HTR-8/SVneo (cell line): ENCODE results near the gene ARHGEF10L.
"Not testable (repeated sequence)": the region's sequence is repeated elsewhere in the genome, so short reads cannot be mapped to it uniquely, and the experiment has no call there.

ENCODE experiments used
- DNase-seq: peaks from one replicate; pipeline ENCODE4 v3.0.0; 2011; ENCODE audit warnings: low spot score, mixed read lengths; ENCODE audit not compliant: insufficient read length
- FAIRE-seq: peaks from 2 replicates; lab custom pipeline; 2011; peaks lifted over from hg19 to GRCh38; lab: Jason Lieb, UNC

The ARHGEF10L gene, protein sequence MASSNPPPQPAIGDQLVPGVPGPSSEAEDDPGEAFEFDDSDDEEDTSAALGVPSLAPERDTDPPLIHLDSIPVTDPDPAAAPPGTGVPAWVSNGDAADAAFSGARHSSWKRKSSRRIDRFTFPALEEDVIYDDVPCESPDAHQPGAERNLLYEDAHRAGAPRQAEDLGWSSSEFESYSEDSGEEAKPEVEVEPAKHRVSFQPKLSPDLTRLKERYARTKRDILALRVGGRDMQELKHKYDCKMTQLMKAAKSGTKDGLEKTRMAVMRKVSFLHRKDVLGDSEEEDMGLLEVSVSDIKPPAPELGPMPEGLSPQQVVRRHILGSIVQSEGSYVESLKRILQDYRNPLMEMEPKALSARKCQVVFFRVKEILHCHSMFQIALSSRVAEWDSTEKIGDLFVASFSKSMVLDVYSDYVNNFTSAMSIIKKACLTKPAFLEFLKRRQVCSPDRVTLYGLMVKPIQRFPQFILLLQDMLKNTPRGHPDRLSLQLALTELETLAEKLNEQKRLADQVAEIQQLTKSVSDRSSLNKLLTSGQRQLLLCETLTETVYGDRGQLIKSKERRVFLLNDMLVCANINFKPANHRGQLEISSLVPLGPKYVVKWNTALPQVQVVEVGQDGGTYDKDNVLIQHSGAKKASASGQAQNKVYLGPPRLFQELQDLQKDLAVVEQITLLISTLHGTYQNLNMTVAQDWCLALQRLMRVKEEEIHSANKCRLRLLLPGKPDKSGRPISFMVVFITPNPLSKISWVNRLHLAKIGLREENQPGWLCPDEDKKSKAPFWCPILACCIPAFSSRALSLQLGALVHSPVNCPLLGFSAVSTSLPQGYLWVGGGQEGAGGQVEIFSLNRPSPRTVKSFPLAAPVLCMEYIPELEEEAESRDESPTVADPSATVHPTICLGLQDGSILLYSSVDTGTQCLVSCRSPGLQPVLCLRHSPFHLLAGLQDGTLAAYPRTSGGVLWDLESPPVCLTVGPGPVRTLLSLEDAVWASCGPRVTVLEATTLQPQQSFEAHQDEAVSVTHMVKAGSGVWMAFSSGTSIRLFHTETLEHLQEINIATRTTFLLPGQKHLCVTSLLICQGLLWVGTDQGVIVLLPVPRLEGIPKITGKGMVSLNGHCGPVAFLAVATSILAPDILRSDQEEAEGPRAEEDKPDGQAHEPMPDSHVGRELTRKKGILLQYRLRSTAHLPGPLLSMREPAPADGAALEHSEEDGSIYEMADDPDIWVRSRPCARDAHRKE (N-terminal part only)

GRCh38 chr1:17539477-17540254 lies at the start of gene ARHGEF10L:
TSS of gene ARHGEF10L (plus strand) at chr1:17539698. CDS start at chr1:17580596, 40,898 bp downstream.
- no peak for FAIRE-seq

GRCh38 chr1:17489768-17490417 lies 49.6 kb upstream of the ARHGEF10L start:
- not testable (repeated sequence) for DNase-seq, FAIRE-seq

More at GRCh38 chr1:17539477-17540254, at the start of gene ARHGEF10L:
- DNase-seq, result no peak

DNA sequence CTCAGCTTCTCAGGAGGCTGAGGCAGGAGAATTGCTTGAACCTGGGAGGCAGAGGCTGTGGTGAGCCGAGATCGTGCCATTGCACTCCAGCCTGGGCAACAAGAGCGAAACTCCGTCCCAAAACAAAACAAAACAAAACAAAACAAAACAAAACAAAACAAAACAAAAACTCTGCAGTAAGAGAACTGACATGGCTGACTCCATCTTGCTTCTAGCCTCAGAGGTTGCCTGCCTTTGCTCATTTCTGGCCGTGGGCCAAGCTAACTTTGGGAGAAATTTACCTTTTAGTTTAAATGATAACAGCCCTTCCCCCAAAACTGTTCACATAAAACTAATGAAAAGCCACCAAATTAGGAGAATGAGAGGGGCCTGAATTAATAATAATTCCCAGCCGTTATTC lies 48.8 kb upstream of the ARHGEF10L start:
- not testable (repeated sequence) for DNase-seq, FAIRE-seq

DNA sequence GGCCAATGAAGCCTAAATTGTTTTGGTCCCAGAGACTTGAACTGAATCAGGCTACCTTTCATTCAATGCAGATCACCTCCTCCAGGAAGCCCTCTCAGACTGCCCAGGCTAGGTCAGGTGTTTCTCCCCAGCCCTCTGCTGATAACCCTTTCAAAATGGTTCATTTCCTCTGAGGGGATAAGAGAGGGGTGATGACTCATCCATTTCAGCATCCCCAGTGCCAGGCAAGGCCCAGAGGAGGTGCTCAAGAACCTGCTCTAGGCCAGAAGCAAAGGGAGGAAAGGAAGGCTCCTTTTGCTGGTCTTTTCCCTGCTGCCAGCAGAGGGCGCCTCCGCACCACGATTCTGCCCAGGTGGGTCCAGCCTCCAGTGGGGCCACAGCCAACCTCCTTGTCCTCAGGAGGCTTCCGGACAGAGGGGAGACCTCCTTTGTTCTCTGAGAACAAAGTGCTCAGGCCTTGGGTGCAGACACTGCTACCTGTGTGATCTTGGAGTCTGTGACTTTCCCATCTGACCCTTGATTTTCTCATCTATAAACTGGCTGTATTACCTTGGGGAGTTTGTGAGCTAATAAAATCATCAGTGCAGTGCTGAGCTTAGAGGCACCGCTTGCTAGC lies 45.3 kb upstream of the ARHGEF10L start:
- FAIRE-seq (peak; percentile 9), DNase-seq (peak; percentile 69)

DNA sequence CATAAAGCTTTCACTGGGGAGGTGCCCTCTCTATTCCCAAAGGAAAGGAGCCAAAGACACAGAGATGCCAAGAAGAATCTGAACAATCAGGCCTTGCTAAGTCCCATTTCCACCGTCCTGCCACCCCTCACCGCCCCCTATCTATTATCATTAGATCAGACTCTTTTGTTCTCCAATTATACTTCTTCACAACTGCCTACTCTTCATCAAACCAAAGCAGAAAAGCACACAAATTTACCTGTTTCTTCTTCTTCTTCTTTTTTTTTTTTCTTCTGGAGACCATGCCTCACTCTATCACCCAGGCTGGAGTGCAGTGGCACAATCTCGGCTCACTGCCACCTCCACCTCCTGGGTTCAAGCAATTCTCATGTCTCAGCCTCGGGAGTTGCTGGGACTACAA lies 43.1 kb upstream of the ARHGEF10L start:
- FAIRE-seq, result no peak
- no peak for DNase-seq

- FAIRE-seq, result no peak
- no peak for DNase-seq
These were observed 41.3 kb upstream of the ARHGEF10L start for GRCh38 chr1:17498214-17498613.

GRCh38 chr1:17502326-17502778 lies 37.1 kb upstream of the ARHGEF10L start:
- FAIRE-seq (peak; percentile 23), DNase-seq (peak; percentile 71)

DNA sequence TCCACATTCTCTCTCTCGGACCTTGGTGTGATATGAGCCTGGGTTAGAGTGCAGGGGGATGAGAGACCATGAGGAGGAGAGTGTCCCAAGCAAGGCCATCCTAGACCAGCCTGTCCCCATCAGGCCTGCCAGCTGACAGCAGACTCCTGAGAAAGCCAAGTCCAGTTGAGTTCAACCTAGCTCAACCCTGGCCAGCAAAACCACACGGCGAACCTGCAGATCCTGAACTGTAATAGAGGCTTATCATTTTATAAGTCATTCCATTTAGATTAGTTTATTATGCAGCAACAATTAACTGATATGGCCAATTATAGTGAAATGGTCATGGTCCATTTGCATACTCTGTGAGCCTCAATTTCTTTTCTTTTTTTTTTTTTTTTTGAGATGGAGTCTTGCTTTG lies 36.4 kb upstream of the ARHGEF10L start:
- FAIRE-seq (no peak), DNase-seq (no peak)

GRCh38 chr1:17507200-17507599 lies 32.3 kb upstream of the ARHGEF10L start:
- DNase-seq, FAIRE-seq: not testable (repeated sequence)

GRCh38 chr1:17507915-17508314 lies 31.6 kb upstream of the ARHGEF10L start:
- FAIRE-seq, result no peak
- no peak for DNase-seq

GRCh38 chr1:17509363-17509762 lies 30.1 kb upstream of the ARHGEF10L start:
- FAIRE-seq (no peak), DNase-seq (no peak)

DNA sequence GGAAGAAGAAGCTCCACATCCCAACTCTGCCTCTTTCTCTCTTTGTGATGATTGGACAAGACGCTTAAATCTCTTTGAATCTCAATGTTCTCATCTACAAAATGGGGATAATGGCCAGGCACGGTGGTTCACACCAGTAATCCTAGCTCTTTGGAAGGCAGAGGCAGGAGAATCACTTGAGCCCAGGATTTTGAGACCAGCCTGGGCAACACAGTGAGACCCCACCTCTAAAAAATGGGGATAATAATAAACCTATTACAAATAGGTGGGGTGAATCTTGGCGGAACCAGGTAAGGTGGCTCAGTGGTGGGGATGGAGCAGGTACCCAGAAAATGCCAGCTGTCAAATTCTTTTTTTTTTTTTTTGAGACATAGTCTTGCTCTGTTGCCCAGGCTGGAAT lies 29.4 kb upstream of the ARHGEF10L start:
- DNase-seq (no peak), FAIRE-seq (no peak)

DNA sequence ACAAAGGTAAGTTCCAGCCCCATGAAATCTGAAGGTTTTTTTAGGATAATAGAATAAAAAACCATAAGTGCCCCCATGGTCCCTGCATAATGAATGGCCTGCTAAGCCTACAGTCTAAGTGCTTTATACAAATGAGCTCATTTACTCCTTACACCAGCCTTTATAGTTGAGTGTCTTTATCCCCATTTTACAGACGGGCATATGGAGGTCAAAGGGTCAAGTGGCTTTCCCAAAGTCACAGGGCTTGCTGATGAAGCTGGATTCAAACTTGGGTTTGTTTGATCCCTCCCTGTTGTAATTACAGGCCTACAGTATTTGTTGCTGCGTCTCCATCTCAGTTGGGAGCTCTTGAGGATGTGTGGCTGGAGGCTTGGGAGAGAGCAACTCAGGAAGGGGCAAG lies 28.3 kb upstream of the ARHGEF10L start:
- no peak for DNase-seq

GRCh38 chr1:17513131-17513530 lies 26.4 kb upstream of the ARHGEF10L start:
- no peak for FAIRE-seq
- DNase-seq, result no peak

More for the DNA sequence above, 28.3 kb upstream of the ARHGEF10L start:
- no peak for FAIRE-seq

DNA sequence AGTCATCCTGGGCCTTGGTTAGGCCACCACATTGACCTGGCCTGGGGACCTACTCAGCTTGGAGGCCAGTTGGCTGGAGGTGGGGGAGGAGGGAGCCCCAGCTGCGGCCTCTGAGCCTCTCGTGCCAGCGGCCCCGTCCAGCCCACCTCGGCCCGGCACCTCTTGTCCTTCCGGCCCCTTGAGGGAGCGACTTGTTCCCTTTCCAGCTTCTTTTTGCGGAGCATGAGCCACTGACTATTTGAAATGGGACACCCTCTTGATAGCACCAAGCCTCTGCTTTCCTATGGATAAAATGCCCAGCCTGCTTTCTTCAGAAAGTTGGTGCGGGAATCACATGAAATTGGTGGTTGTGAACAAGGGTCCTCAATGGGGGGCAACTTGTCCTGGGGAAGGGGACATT lies 24.7 kb upstream of the ARHGEF10L start:
- no peak for FAIRE-seq
- no peak for DNase-seq

GRCh38 chr1:17515902-17516301 lies 23.6 kb upstream of the ARHGEF10L start:
- DNase-seq (no peak), FAIRE-seq (no peak)

DNA sequence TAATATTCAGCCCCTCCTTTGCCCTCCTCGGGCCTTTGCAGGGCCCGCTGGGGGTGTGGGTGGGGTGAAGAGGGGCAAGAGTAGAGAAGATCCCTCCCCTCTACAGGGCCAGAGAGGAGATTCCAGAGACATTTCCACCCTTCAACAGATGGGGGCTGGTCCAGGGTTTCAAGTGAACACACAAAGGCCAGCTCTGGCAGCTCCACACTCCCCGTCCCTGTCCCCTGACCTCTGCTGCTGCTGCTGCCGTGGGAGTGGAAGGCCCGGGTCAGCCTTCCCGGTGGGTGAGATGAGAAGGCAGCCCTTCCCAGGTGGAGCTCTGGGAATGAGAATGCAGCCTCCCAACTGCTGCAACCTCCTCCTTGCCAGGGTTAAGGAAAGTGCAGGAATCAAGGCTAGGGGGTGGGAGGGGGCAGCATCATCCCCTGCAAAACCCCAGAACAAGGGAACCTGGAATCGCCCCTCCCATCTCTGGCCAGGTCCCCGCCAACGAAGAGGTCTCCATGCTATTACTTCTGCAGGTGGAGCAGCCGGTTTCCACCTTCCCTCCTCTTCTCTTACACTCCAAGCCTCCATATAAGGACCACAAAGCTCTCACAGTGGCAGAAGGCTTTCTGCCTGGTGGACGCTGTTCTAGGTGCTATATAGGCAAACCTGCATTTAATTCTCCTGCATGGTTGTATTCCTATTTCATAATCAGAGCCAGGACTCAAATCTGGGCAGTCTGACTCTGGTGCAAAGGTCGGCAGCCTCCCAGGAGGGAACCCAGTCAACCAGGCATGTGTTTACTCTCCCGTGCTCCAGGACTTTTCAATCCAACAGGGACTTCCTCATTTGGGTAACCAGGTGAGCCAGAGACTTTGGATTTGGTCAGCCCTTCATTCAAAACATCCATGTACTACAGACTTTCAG lies 22.9 kb upstream of the ARHGEF10L start:
- no peak for FAIRE-seq
- DNase-seq, result no peak
